ENCODE measurements around the gene TJP3. TPM values are rescaled to one million over a fixed set of nuclear protein-coding genes. Genes with fewer than 3 reads are reported as not detected.

Gene TJP3
- total and polyA plus RNA-seq, 10 of the 15 experiments (the other 5 are each of a cell fraction or from before 2014, with no cell fraction given), result 0.04 to 1.2 (median 0.29) TPM; not detected in 6

DNA sequence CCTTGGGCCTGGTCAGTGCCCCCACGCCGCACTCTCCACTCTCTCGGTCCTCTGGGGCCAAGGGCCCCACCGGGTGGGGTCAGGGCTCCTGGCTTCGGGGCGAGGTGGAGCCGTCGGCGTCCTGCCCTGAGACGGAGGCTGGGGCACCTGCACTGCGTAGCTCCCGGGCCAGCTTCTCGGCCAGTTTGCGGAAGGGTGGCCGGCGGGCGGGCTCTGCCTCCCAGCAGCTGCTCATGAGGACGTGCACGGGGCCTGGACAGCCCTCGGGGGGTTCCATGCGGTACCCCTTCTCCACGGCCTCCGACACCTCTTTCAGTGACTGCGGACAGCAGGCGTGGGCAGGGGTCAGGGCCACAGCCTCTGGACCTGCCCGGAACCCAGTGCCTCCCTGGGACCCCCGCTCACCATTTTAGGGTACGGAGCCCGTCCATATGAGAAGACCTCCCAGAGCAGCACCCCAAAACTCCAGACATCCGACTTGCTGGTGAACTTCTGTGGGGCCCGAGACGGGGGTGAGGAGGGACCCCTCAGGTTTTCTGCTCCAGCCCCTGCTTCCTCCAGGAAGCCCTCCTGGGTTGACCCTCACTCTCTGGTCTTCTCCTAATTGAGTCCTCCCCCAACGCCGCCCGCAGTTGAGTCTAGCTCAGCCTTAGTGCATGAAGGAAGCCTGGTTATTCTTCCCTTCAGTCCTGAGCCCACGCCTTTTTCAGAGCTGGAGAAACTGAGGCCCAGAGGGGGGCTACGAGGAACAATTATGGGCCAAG, 70.1 kb downstream of the TJP3 start:
- FAIRE-seq (no peak), ATAC-seq (no peak), DNase-seq (ENCODE audit: low read depth, low spot score) (no peak)
- Histone ChIP-seq H3K27ac (ENCODE audit: control insufficient read depth, insufficient read depth) (no peak overlapping the region), H3K4me2 (ENCODE audit: control insufficient read depth, insufficient read depth) (no peak overlapping the region), H3K9ac (ENCODE audit: control insufficient read depth, insufficient read depth, low read length) (no peak overlapping the region), H3K36me3 (ENCODE audit: control insufficient read depth in 2 of 2, insufficient read depth in 2 of 2, low read length in 1 of 2) (no peaks in the 10 kb centered on the region), H3K27me3 (replicated peaks in 1 of 2; ENCODE audit: control insufficient read depth in 2 of 2, insufficient read depth in 2 of 2, low read length in 1 of 2) (no peaks in the 10 kb centered on the region), H3K79me2 (ENCODE audit: control insufficient read depth, insufficient read depth, low read length) (no peaks in the 10 kb centered on the region), H3K4me1 (ENCODE audit: control insufficient read depth, insufficient read depth, low read length) (no peaks in the 10 kb centered on the region), H4K20me1 (ENCODE audit: control insufficient read depth, insufficient read depth) (no peaks in the 10 kb centered on the region), H2AFZ (ENCODE audit: control insufficient read depth, low read depth, low read length) (no peak overlapping the region), H3K9me3 (replicated peaks; ENCODE audit: control insufficient read depth, insufficient read depth, low read length) (no peaks in the 10 kb centered on the region; the same call in 2 of the 3 replicates), H3K4me3 (no peak overlapping the region)
- RAD21 ChIA-PET (ENCODE audit: unreplicated experiment), result no interaction called here
- 72% methylated on average over 35 of the region's 37 CpGs for WGBS (ENCODE audit: insufficient coverage, insufficient replicate concordance, low lambda C conversion rate, missing lambda C conversion rate)
- BruUV-seq (replicated peaks), result no TSS peak
- POLR2A ChIA-PET, result no interaction called here
- SMC1A ChIA-PET (ENCODE audit: uncharacterized antibody, unreplicated experiment), result no interaction called here
- intact Hi-C loops (cut with micrococcal nuclease; ENCODE audit: unreplicated experiment), result no loop called here
- no peak for TF ChIP-seq MTA2 (IDR thresholded peaks at IDR 0.05; ENCODE audit: low read depth)
- in situ Hi-C loops (cut with MboI), result no loop called here
- CTCF ChIA-PET, result no interaction called here

DNA sequence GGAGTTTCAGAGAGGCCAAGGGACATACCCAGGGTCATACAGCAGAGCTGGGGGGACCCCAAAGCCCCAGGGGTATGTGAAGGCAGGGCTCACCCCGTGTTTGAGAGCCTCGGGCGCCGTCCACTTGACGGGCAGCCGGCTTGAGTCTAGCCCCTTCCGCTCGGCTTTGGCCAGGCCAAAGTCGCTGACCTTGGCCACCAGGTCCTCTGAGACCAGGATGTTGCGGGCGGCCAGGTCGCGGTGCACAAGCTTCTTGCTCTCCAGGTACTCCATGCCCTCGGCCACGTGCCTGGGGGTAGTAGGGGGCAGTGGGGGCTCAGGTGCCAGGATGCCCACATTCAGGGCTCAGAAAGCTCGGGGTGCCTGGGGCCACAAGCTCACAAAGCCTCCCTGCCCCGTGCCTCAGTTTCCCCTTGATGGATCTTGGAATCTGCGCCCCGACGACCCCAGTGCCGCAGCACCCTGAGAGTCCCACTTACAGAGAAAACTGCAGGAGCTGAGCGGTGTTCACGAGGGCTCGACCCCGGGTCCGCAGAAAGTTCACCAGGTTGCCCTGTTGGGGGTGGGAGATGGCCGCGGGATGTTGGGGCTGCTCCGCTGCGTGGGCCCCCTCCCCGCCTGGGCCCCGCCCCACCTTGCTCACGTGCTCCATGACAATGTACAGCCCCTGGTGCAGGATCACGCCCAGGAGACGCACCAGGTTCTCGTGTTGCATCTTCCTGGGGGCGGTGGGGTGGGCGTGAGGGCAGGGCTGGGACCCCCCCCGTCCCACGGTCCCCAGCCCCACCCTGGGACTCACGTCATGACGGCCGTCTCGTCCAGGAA, 70.9 kb downstream of the TJP3 start:
- Histone ChIP-seq H3K9me3 (replicated peaks; ENCODE audit: control insufficient read depth, insufficient read depth, low read length) (no peaks in the 10 kb centered on the region; the same call in 2 of the 3 replicates), H3K4me2 (ENCODE audit: control insufficient read depth, insufficient read depth) (no peak overlapping the region), H3K4me1 (ENCODE audit: control insufficient read depth, insufficient read depth, low read length) (no peaks in the 10 kb centered on the region), H3K27ac (ENCODE audit: control insufficient read depth, insufficient read depth) (no peak overlapping the region), H3K4me3 (no peak overlapping the region), H3K36me3 (ENCODE audit: control insufficient read depth in 2 of 2, insufficient read depth in 2 of 2, low read length in 1 of 2) (no peaks in the 10 kb centered on the region; a peak in 1 of 4 replicates), H4K20me1 (ENCODE audit: control insufficient read depth, insufficient read depth) (no peaks in the 10 kb centered on the region), H2AFZ (ENCODE audit: control insufficient read depth, low read depth, low read length) (no peak overlapping the region), H3K27me3 (replicated peaks in 1 of 2; ENCODE audit: control insufficient read depth in 2 of 2, insufficient read depth in 2 of 2, low read length in 1 of 2) (no peaks in the 10 kb centered on the region), H3K79me2 (ENCODE audit: control insufficient read depth, insufficient read depth, low read length) (no peaks in the 10 kb centered on the region), H3K9ac (ENCODE audit: control insufficient read depth, insufficient read depth, low read length) (no peak overlapping the region)
- ATAC-seq (no peak), FAIRE-seq (no peak), DNase-seq (ENCODE audit: low read depth, low spot score) (no peak)
- ChIA-PET SMC1A (ENCODE audit: uncharacterized antibody, unreplicated experiment) (no interaction called here), CTCF (no interaction called here), RAD21 (ENCODE audit: unreplicated experiment) (no interaction called here), POLR2A (no interaction called here)
- no TSS peak for BruUV-seq (replicated peaks)
- TF ChIP-seq BACH1 (IDR thresholded peaks at IDR 0.05; ENCODE audit: borderline replicate concordance) (no peak), ATF7 (IDR thresholded peaks at IDR 0.05; ENCODE audit: low read depth) (no peak), CEBPB (IDR thresholded peaks at IDR 0.05; ENCODE audit: borderline replicate concordance in 1 of 2, low read depth in 2 of 2, low read length in 2 of 2) (no peak), ZNF622 (IDR thresholded peaks at IDR 0.05) (no peak)
- in situ Hi-C loops (cut with MboI) (no loop called here), intact Hi-C loops (cut with micrococcal nuclease; ENCODE audit: unreplicated experiment) (no loop called here)
- WGBS (ENCODE audit: insufficient coverage, insufficient replicate concordance, low lambda C conversion rate, missing lambda C conversion rate), result 81% methylated on average over 30 of the region's 44 CpGs

Data from GM12878 (cell line).